ENCODE results near the gene UBAP2L. TPM values are rescaled to one million over a fixed set of nuclear protein-coding genes. Genes with fewer than 3 reads are reported as not detected.
A peak's percentile ranks its signal among the peaks of the same experiment; 100 is the strongest.
"Not testable (repeated sequence)": the region's sequence is repeated elsewhere in the genome, so short reads cannot be mapped to it uniquely, and the experiment has no call there.

Gene UBAP2L
- total RNA-seq, 1 donor from 2014 or later = 20.8 TPM

GRCh38 chr1:154272999-154273563 is 52.3 kb downstream of the UBAP2L start:
- Histone ChIP-seq H3K36me3 (ENCODE audit: control insufficient read depth, insufficient read depth, low read length) (peaks cover 17% of the 10 kb centered on the region), H3K4me3 (ENCODE audit: low read depth, low read length) (peak overlapping the region; percentile 93)

GRCh38 chr1:154276797-154277196 is 56.0 kb downstream of the UBAP2L start:
- Histone ChIP-seq H3K36me3 (ENCODE audit: control insufficient read depth, insufficient read depth, low read length) (peaks cover 10% of the 10 kb centered on the region), H3K27me3 (ENCODE audit: control insufficient read depth, insufficient read depth, low read length) (no peaks in the 10 kb centered on the region), H3K4me3 (ENCODE audit: low read depth, low read length) (no peak overlapping the region)
- FAIRE-seq = no peak
- no peak for DNase-seq (ENCODE audit: low read depth)
- TF ChIP-seq CTCF (IDR thresholded peaks at IDR 0.05; ENCODE audit: insufficient read depth, low read length, severe bottlenecking) = peak; percentile 24

More at GRCh38 chr1:154272999-154273563, 52.3 kb downstream of the UBAP2L start:
- no peaks in the 10 kb centered on the region for H3K27me3 ChIP-seq (ENCODE audit: control insufficient read depth, insufficient read depth, low read length)
- TF ChIP-seq CTCF (IDR thresholded peaks at IDR 0.05; ENCODE audit: insufficient read depth, low read length, severe bottlenecking) = no peak
- no peak for FAIRE-seq
- DNase-seq (ENCODE audit: low read depth) = no peak

- not testable (repeated sequence) for H3K27me3 ChIP-seq (ENCODE audit: control insufficient read depth, insufficient read depth, low read length); DNase-seq (ENCODE audit: low read depth); H3K4me3 ChIP-seq (ENCODE audit: low read depth, low read length); FAIRE-seq; H3K36me3 ChIP-seq (ENCODE audit: control insufficient read depth, insufficient read depth, low read length)
These were observed 66.8 kb downstream of the UBAP2L start for GRCh38 chr1:154287591-154287990.

- Histone ChIP-seq H3K4me3 (ENCODE audit: low read depth, low read length) (no peak overlapping the region), H3K27me3 (ENCODE audit: control insufficient read depth, insufficient read depth, low read length) (peaks cover 1% of the 10 kb centered on the region), H3K36me3 (ENCODE audit: control insufficient read depth, insufficient read depth, low read length) (no peaks in the 10 kb centered on the region)
- DNase-seq (ENCODE audit: low read depth) (no peak), FAIRE-seq (no peak)
- no peak for TF ChIP-seq CTCF (IDR thresholded peaks at IDR 0.05; ENCODE audit: insufficient read depth, low read length, severe bottlenecking)
These were observed 67.9 kb downstream of the UBAP2L start for GRCh38 chr1:154288661-154289060.

- FAIRE-seq = no peak
- H3K27me3 ChIP-seq (ENCODE audit: control insufficient read depth, insufficient read depth, low read length) = peaks cover 1% of the 10 kb centered on the region
- H3K36me3 ChIP-seq (ENCODE audit: control insufficient read depth, insufficient read depth, low read length) = no peaks in the 10 kb centered on the region
- TF ChIP-seq CTCF (IDR thresholded peaks at IDR 0.05; ENCODE audit: insufficient read depth, low read length, severe bottlenecking) = no peak
- no peak overlapping the region for H3K4me3 ChIP-seq (ENCODE audit: low read depth, low read length)
- no peak for DNase-seq (ENCODE audit: low read depth)
These were observed 70.2 kb downstream of the UBAP2L start for GRCh38 chr1:154290921-154291320.

GRCh38 chr1:154295408-154296235 is 74.9 kb downstream of the UBAP2L start:
- DNase-seq (ENCODE audit: low read depth) (no peak), FAIRE-seq (no peak)
- H3K4me3 ChIP-seq (ENCODE audit: low read depth, low read length) = no peak overlapping the region
- no peaks in the 10 kb centered on the region for H3K36me3 ChIP-seq (ENCODE audit: control insufficient read depth, insufficient read depth, low read length)
- peaks cover 1% of the 10 kb centered on the region for H3K27me3 ChIP-seq (ENCODE audit: control insufficient read depth, insufficient read depth, low read length)
- no peak for TF ChIP-seq CTCF (IDR thresholded peaks at IDR 0.05; ENCODE audit: insufficient read depth, low read length, severe bottlenecking)

All from bronchial epithelial cell (primary cell).